CD8-positive, alpha-beta memory T cell (primary cell): ENCODE results near the gene DOK5. TPM values are rescaled to one million over a fixed set of nuclear protein-coding genes. Genes with fewer than 3 reads are reported as not detected.

ENCODE experiments used
- CTCF ChIA-PET: fragments of 350-600 bp; sonication (Branson Sonifier 250); formaldehyde crosslinking; loops from one replicate; lab custom pipeline; 2021; ENCODE audit warnings: antibody characterized with exemption; lab: Charles Lee
- POLR2A ChIA-PET: fragments of 350-600 bp; sonication (Branson Sonifier 250); formaldehyde crosslinking; loops from one replicate; lab custom pipeline; 2021; ENCODE audit warnings: antibody characterized with exemption; lab: Charles Lee
- DNase-seq, 5 donors: peaks; one replicate each; pipeline versions ENCODE4 v3.0.0 to v3.0.0-alpha.2; 2020 to 2022; ENCODE audit warnings: mixed read lengths in 1 of 5
- H3K27ac ChIP-seq: one replicate; pipeline ENCODE4 v1.7.0; 2013; ENCODE audit warnings: low read depth, mild to moderate bottlenecking, low read length, moderate library complexity
- H3K27me3 ChIP-seq: 2 replicates; pipeline ENCODE4 v1.7.0; 2013; ENCODE audit warnings: low read length, mild to moderate bottlenecking; ENCODE audit not compliant: insufficient read depth, poor library complexity, severe bottlenecking
- H3K36me3 ChIP-seq: 2 replicates; pipeline ENCODE4 v1.7.0; 2013; ENCODE audit warnings: mild to moderate bottlenecking, low read length, moderate library complexity; ENCODE audit not compliant: insufficient read depth
- H3K4me1 ChIP-seq: 2 replicates; pipeline ENCODE4 v1.7.0; 2013; ENCODE audit warnings: mild to moderate bottlenecking, low read length, moderate library complexity; ENCODE audit not compliant: insufficient read depth
- H3K4me3 ChIP-seq: 2 replicates; pipeline ENCODE4 v1.7.0; 2013; ENCODE audit warnings: mild to moderate bottlenecking, low read length
- H3K9me3 ChIP-seq: 2 replicates; pipeline ENCODE4 v1.7.0; 2013; ENCODE audit warnings: mild to moderate bottlenecking, low read length
- H3K27ac Mint-ChIP-seq, 8 donors: one replicate each; pipeline ENCODE4 v1.8.0; 2020 to 2021; ENCODE audit warnings: mixed read lengths in 8 of 8, mild to moderate bottlenecking in 6 of 8, inconsistent platforms in 3 of 8, moderate library complexity in 3 of 8
- H3K27me3 Mint-ChIP-seq, 2 donors: one replicate each; pipeline ENCODE4 v1.8.0; 2020 to 2021; ENCODE audit warnings: mixed read lengths in 2 of 2, mild to moderate bottlenecking in 1 of 2, moderate library complexity in 1 of 2
- H3K36me3 Mint-ChIP-seq, 3 donors: one replicate each; pipeline ENCODE4 v1.8.0; 2020 to 2021; ENCODE audit warnings: mixed read lengths in 3 of 3, inconsistent platforms in 1 of 3, mild to moderate bottlenecking in 1 of 3
- H3K4me1 Mint-ChIP-seq, 3 donors: one replicate each; pipeline ENCODE4 v1.8.0; 2020 to 2021; ENCODE audit warnings: mixed read lengths in 3 of 3, inconsistent platforms in 1 of 3, mild to moderate bottlenecking in 1 of 3
- H3K4me3 Mint-ChIP-seq, 7 donors: one replicate each; pipeline ENCODE4 v1.8.0; 2020 to 2021; ENCODE audit warnings: mixed read lengths in 7 of 7, mild to moderate bottlenecking in 6 of 7, moderate library complexity in 4 of 7, inconsistent platforms in 2 of 7
- H3K9me3 Mint-ChIP-seq, 5 donors: one replicate each; pipeline ENCODE4 v1.8.0; 2020 to 2022; ENCODE audit warnings: mixed read lengths in 5 of 5, mild to moderate bottlenecking in 3 of 5, moderate library complexity in 2 of 5, inconsistent platforms in 1 of 5
- polyA plus RNA-seq: library from polyadenylated mRNA; unstranded; fragments of 300-500 nt; fragmentation: Illumina TruSeq; gene quantifications from one replicate; pipeline ENCODE4 v1.2.3, GENCODE V29; 2021
- total RNA-seq, 2 experiments: library from RNA; stranded (reverse); gene quantifications; one replicate each; pipeline ENCODE4 v1.2.3, GENCODE V29; 2021

DOK5 gene
- total and polyA plus RNA-seq, 3 experiments from 2014 or later = 4.8 to 5.1 TPM; not detected in 1

DNA sequence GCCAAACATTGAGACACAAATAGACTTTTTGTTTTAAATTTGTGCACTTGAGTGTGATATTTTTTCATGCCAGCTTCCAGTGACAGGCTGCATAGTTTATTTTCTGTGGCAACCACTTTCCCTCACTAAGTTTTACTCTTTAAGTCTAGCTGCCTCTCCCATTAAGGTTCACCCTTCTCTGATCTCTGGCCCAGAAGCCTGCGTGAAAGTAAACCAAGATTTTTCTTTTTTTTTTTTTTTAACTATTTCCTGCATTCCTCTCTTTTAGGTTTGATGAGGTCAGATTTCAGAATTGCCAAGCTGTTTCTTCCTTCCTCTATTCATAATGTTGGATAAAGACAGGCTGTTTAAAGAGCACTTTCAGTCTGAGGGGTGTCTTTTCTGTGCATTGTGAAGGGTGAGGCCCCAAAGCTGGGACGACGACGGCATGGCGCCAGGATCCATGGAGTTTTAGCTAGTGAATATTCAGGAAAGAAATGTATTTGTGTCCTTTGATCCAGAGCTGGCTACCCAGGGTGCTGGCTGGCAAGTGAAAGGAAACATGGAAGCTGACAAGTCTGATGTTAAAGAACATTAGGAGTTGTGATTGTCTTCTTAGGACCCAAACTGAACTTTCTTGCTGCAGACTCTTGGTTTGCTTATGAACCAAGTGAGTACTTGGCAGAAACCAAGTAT is 50.7 kb downstream of the DOK5 start:
- H3K4me3 ChIP-seq = no peak overlapping the region
- DNase-seq = no peak
- Mint-ChIP-seq H3K27me3 (no peaks in the 10 kb centered on the region), H3K36me3 (no peaks in the 10 kb centered on the region), H3K4me1 (no peaks in the 10 kb centered on the region), H3K4me3 (no peak overlapping the region), H3K9me3 (peaks cover 0 to 1% (median 0%) of the 10 kb centered on the region in 5 donors), H3K27ac (no peak overlapping the region)
- POLR2A ChIA-PET = no interaction called here
- H3K27me3 ChIP-seq = no peaks in the 10 kb centered on the region
- H3K36me3 ChIP-seq = no peaks in the 10 kb centered on the region
- no peak overlapping the region for H3K27ac ChIP-seq
- no peaks in the 10 kb centered on the region for H3K9me3 ChIP-seq
- CTCF ChIA-PET = no interaction called here
- H3K4me1 ChIP-seq = no peaks in the 10 kb centered on the region

GRCh38 chr20:54526801-54527200 is 51.4 kb downstream of the DOK5 start:
- H3K27ac ChIP-seq = no peak overlapping the region
- CTCF ChIA-PET = interaction anchor here (0.8 kb wide), 1 partner anchor 16 kb away, joined by 3 read pairs; no protein-coding TSS in a partner anchor
- H3K27me3 Mint-ChIP-seq = no peaks in the 10 kb centered on the region

DNA sequence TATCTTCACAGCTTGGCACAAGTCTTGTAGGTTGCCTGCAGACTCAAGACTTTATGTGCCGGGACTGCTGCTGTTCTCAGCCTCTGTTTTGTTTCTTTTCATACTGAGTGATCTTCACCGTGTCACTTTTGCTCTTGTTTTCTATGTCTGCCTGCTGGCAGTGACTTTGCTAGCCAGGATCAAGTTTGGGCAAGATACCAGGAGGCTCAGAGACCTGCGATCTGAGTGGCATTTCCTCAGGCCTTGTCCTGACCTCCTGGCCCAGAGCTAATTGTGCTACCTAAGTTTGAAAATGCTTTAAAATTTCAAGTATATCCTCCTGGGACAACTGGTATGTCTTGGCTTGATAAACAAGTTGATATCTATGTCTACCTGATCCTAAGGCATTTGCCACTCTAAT is 57.2 kb downstream of the DOK5 start:
- Mint-ChIP-seq H3K4me1 (no peaks in the 10 kb centered on the region), H3K27me3 (no peaks in the 10 kb centered on the region), H3K4me3 (no peak overlapping the region), H3K36me3 (no peaks in the 10 kb centered on the region), H3K9me3 (peaks cover 0 to 5% (median 5%) of the 10 kb centered on the region in 5 donors), H3K27ac (no peak overlapping the region)
- Histone ChIP-seq H3K4me3 (no peak overlapping the region), H3K36me3 (no peaks in the 10 kb centered on the region), H3K27me3 (no peaks in the 10 kb centered on the region), H3K9me3 (no peaks in the 10 kb centered on the region), H3K27ac (no peak overlapping the region), H3K4me1 (no peaks in the 10 kb centered on the region)
- no peak for DNase-seq
- POLR2A ChIA-PET = no interaction called here
- CTCF ChIA-PET = no interaction called here

More at GRCh38 chr20:54526801-54527200, 51.4 kb downstream of the DOK5 start:
- H3K4me1 ChIP-seq = no peaks in the 10 kb centered on the region
- no peaks in the 10 kb centered on the region for H3K36me3 ChIP-seq
- POLR2A ChIA-PET = no interaction called here
- Mint-ChIP-seq H3K9me3 (peaks cover 0 to 1% (median 0%) of the 10 kb centered on the region in 5 donors), H3K4me3 (no peak overlapping the region), H3K27ac (no peak overlapping the region), H3K36me3 (no peaks in the 10 kb centered on the region), H3K4me1 (no peaks in the 10 kb centered on the region)
- H3K4me3 ChIP-seq = no peak overlapping the region
- no peaks in the 10 kb centered on the region for H3K9me3 ChIP-seq
- DNase-seq = no peak
- no peaks in the 10 kb centered on the region for H3K27me3 ChIP-seq

- Mint-ChIP-seq H3K4me3 (no peak overlapping the region), H3K9me3 (peaks cover 0 to 13% (median 5%) of the 10 kb centered on the region in 5 donors), H3K4me1 (no peaks in the 10 kb centered on the region), H3K36me3 (no peaks in the 10 kb centered on the region), H3K27me3 (no peaks in the 10 kb centered on the region), H3K27ac (no peak overlapping the region)
- no peaks in the 10 kb centered on the region for H3K4me1 ChIP-seq
- no peaks in the 10 kb centered on the region for H3K36me3 ChIP-seq
- no peak overlapping the region for H3K4me3 ChIP-seq
- ChIA-PET CTCF (no interaction called here), POLR2A (no interaction called here)
- H3K27ac ChIP-seq = no peak overlapping the region
- no peaks in the 10 kb centered on the region for H3K27me3 ChIP-seq
- H3K9me3 ChIP-seq = no peaks in the 10 kb centered on the region
- DNase-seq = no peak
Measured at GRCh38 chr20:54534101-54534500, 58.7 kb downstream of the DOK5 start.

DNA sequence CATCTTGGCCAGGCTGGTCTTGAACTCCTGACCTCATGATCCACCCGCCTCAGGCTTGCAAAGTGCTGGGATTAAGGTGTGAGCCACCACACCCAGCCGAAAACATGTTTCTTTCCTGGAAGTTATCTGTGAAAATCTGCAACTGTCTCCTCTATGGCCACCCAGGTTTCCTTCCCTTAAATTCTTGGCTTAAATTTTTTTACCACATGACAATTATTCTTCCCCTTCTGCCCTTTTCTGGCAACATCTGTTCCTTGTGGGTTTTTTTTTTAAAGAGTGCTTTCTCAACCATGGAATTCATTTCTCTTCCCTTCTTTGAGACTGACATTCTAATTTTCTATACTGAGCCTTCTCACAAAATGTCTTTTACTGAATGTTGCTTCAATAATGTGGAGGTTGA is 59.6 kb downstream of the DOK5 start:
- ChIA-PET CTCF (no interaction called here), POLR2A (no interaction called here)
- Mint-ChIP-seq H3K4me3 (no peak overlapping the region), H3K36me3 (no peaks in the 10 kb centered on the region), H3K9me3 (peaks cover under 1 to 13% (median 6%) of the 10 kb centered on the region in 5 donors), H3K4me1 (no peaks in the 10 kb centered on the region), H3K27me3 (no peaks in the 10 kb centered on the region), H3K27ac (no peak overlapping the region)
- no peaks in the 10 kb centered on the region for H3K27me3 ChIP-seq
- no peak overlapping the region for H3K27ac ChIP-seq
- DNase-seq = no peak
- H3K36me3 ChIP-seq = no peaks in the 10 kb centered on the region
- H3K4me1 ChIP-seq = no peaks in the 10 kb centered on the region
- H3K4me3 ChIP-seq = no peak overlapping the region
- no peaks in the 10 kb centered on the region for H3K9me3 ChIP-seq

GRCh38 chr20:54535746-54536145 is 60.4 kb downstream of the DOK5 start:
- Mint-ChIP-seq H3K9me3 (peaks cover 3 to 13% (median 6%) of the 10 kb centered on the region in 5 donors), H3K27me3 (no peaks in the 10 kb centered on the region), H3K27ac (no peak overlapping the region), H3K36me3 (no peaks in the 10 kb centered on the region), H3K4me1 (no peaks in the 10 kb centered on the region), H3K4me3 (no peak overlapping the region)
- Histone ChIP-seq H3K4me1 (no peaks in the 10 kb centered on the region), H3K9me3 (no peaks in the 10 kb centered on the region), H3K27me3 (no peaks in the 10 kb centered on the region), H3K4me3 (no peak overlapping the region), H3K36me3 (no peaks in the 10 kb centered on the region), H3K27ac (no peak overlapping the region)
- ChIA-PET POLR2A (no interaction called here), CTCF (no interaction called here)
- DNase-seq = no peak

DNA sequence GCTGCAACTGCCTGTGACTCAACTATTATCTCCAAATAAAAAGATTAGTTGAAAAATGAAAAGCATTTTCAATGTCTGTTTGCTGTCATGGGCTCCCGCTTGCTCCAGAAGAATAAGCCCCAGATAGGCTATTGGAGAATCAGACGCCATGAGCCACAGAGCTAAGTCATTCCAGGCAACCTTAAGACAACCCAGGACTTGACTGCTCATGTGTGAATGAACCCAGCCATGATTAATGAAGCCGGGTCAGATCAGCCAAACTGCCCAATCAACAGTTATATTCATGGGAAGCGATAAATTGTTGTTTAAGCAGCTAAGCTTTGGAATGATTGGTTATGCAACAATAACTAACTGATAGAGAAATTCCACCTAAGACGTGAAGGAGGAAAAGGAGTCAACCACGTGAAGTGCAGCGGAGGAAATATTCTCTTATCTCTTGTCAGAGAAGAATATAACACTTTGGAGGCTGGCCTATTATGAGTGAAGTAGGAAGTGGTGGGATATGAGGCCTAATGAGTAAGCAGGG is 64.2 kb downstream of the DOK5 start:
- Histone ChIP-seq H3K4me1 (no peaks in the 10 kb centered on the region), H3K4me3 (no peak overlapping the region), H3K27me3 (no peaks in the 10 kb centered on the region), H3K9me3 (no peaks in the 10 kb centered on the region), H3K27ac (no peak overlapping the region), H3K36me3 (no peaks in the 10 kb centered on the region)
- Mint-ChIP-seq H3K27me3 (no peaks in the 10 kb centered on the region), H3K4me3 (no peak overlapping the region), H3K36me3 (no peaks in the 10 kb centered on the region), H3K27ac (no peak overlapping the region), H3K9me3 (peaks cover 3 to 13% (median 9%) of the 10 kb centered on the region in 5 donors), H3K4me1 (no peaks in the 10 kb centered on the region)
- POLR2A ChIA-PET = no interaction called here
- CTCF ChIA-PET = no interaction called here
- DNase-seq = no peak

DNA sequence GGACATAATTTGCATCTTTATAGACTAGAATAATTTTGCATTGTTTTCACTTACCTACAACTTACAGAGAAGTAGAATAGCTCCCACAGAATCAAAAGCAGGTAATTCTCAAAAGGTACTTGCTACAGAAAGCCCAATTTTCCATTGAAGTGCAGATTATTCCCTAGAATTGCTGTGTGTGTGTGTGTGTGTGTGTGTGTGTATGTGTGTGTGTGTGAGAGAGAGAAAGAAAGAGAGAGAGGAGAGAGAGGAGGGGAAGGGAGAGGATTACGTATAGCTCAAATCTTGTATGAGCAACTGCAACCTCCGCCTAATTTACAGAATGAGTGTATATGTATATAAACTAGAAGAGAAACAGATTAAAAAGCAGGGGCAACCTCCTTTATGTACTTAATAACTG is 68.0 kb downstream of the DOK5 start:
- ChIA-PET CTCF (no interaction called here), POLR2A (no interaction called here)
- Mint-ChIP-seq H3K9me3 (peaks cover 0 to 6% (median 3%) of the 10 kb centered on the region in 5 donors), H3K27me3 (no peaks in the 10 kb centered on the region), H3K36me3 (no peaks in the 10 kb centered on the region), H3K4me3 (no peak overlapping the region), H3K4me1 (no peaks in the 10 kb centered on the region), H3K27ac (no peak overlapping the region)
- Histone ChIP-seq H3K27me3 (no peaks in the 10 kb centered on the region), H3K9me3 (no peaks in the 10 kb centered on the region), H3K27ac (no peak overlapping the region), H3K4me3 (no peak overlapping the region), H3K4me1 (no peaks in the 10 kb centered on the region), H3K36me3 (no peaks in the 10 kb centered on the region)
- DNase-seq = no peak
